Smooth muscle cell (in vitro differentiated cells): ENCODE results near the gene XYLB. TPM values are rescaled to one million over a fixed set of nuclear protein-coding genes. Genes with fewer than 3 reads are reported as not detected.

ENCODE experiments used
- DNase-seq: peaks from one replicate; lab custom pipeline; 2025; ENCODE audit not compliant: unreplicated experiment; lab: John Stamatoyannopoulos, UW
- H2AFZ ChIP-seq: fragments of 200-600 bp; sonication (generic); 2 replicates; pipeline ENCODE4 v1.6.0; 2016; ENCODE audit warnings: antibody characterized with exemption, low read depth, mild to moderate bottlenecking
- H3F3A ChIP-seq: fragments of 200-600 bp; sonication (generic); 2 replicates; pipeline ENCODE4 v1.6.0; 2017; ENCODE audit warnings: antibody characterized with exemption, low read depth
- H3K27ac ChIP-seq: fragments of 200-600 bp; sonication (generic); 2 replicates; pipeline ENCODE4 v1.5.1; 2016; ENCODE audit warnings: low read depth, mild to moderate bottlenecking
- H3K27me3 ChIP-seq: fragments of 200-600 bp; sonication (generic); 2 replicates; pipeline ENCODE4 v1.6.1; 2016; ENCODE audit warnings: low read depth, mild to moderate bottlenecking
- H3K36me3 ChIP-seq: fragments of 200-600 bp; sonication (generic); 2 replicates; pipeline ENCODE4 v1.5.1; 2016; ENCODE audit warnings: low read depth
- H3K4me1 ChIP-seq: fragments of 200-600 bp; sonication (generic); 2 replicates; pipeline ENCODE4 v1.5.1; 2016; ENCODE audit warnings: low read depth
- H3K4me2 ChIP-seq: fragments of 200-600 bp; sonication (generic); 2 replicates; pipeline ENCODE4 v1.6.0; 2016; ENCODE audit warnings: mild to moderate bottlenecking
- H3K4me3 ChIP-seq: fragments of 200-600 bp; sonication (generic); 2 replicates; pipeline ENCODE4 v1.5.1; 2016; ENCODE audit warnings: mild to moderate bottlenecking
- H3K79me2 ChIP-seq: fragments of 200-600 bp; sonication (generic); 2 replicates; pipeline ENCODE4 v1.6.0; 2016; ENCODE audit warnings: low read depth, mild to moderate bottlenecking
- H3K9ac ChIP-seq: fragments of 200-600 bp; sonication (generic); 2 replicates; pipeline ENCODE4 v1.6.0; 2016; ENCODE audit warnings: low read depth
- H3K9me3 ChIP-seq: fragments of 200-600 bp; sonication (generic); replicated peaks from 2 replicates; pipeline ENCODE4 v1.5.1; 2016; ENCODE audit warnings: low read depth
- H4K20me1 ChIP-seq: fragments of 200-600 bp; sonication (generic); 2 replicates; pipeline ENCODE4 v1.6.0; 2016; ENCODE audit warnings: low read depth
- CTCF ChIP-seq: fragments of 200-600 bp; sonication (generic); IDR thresholded peaks from 2 replicates; pipeline ENCODE4 v1.5.1; 2017; ENCODE audit warnings: borderline replicate concordance, mild to moderate bottlenecking, antibody characterized with exemption; ENCODE audit not compliant: insufficient read depth, poor library complexity, severe bottlenecking
- WGBS: methylation state at CpG from one replicate; pipeline ENCODE4 v1.1.7; 2016; ENCODE audit warnings: low lambda C conversion rate; 5-methylcytosine and 5-hydroxymethylcytosine counted together
- polyA plus RNA-seq: library from polyadenylated mRNA; unstranded; fragments of >200 nt; fragmentation: Nextera tagmentation; extraction: Ambion mirVana; gene quantifications from 2 replicates; pipeline ENCODE4 v1.2.1, GENCODE V29; 2016
- total RNA-seq: library from RNA; depleted of rRNA; stranded (reverse); fragments of >200 nt; gene quantifications from 2 replicates; pipeline ENCODE4 v1.2.3, GENCODE V29; 2014

Gene XYLB
- total and polyA plus RNA-seq, 2 experiments from 2014 or later, result 0.40 to 1.5 TPM

GRCh38 chr3:38314112-38314763 is 32.3 kb upstream of the XYLB start:
- Histone ChIP-seq H3K79me2 (no peaks in the 10 kb centered on the region), H3K9ac (no peak overlapping the region), H3K27ac (no peak overlapping the region), H2AFZ (no peak overlapping the region), H3K4me1 (peaks cover 6% of the 10 kb centered on the region), H4K20me1 (no peaks in the 10 kb centered on the region), H3K36me3 (no peaks in the 10 kb centered on the region), H3K4me3 (no peak overlapping the region), H3K9me3 (no peaks in the 10 kb centered on the region), H3F3A (no peaks in the 10 kb centered on the region), H3K27me3 (no peaks in the 10 kb centered on the region), H3K4me2 (no peak overlapping the region)
- TF ChIP-seq CTCF, result no peak
- DNase-seq, result no peak
- WGBS, result 47% methylated on average over 4 of the region's 4 CpGs

GRCh38 chr3:38314764-38315487 is 31.7 kb upstream of the XYLB start:
- whole genome bisulfite sequencing, result 85% methylated on average over 5 of the region's 5 CpGs
- no peak overlapping the region for H3K4me3 ChIP-seq
- no peak overlapping the region for H3K27ac ChIP-seq
- H2AFZ ChIP-seq, result no peak overlapping the region
- no peaks in the 10 kb centered on the region for H3K27me3 ChIP-seq
- no peaks in the 10 kb centered on the region for H3K79me2 ChIP-seq
- DNase-seq, result no peak
- no peaks in the 10 kb centered on the region for H4K20me1 ChIP-seq
- no peaks in the 10 kb centered on the region for H3F3A ChIP-seq
- no peaks in the 10 kb centered on the region for H3K36me3 ChIP-seq
- no peak overlapping the region for H3K9ac ChIP-seq
- H3K4me2 ChIP-seq, result no peak overlapping the region
- H3K4me1 ChIP-seq, result peaks cover 6% of the 10 kb centered on the region
- H3K9me3 ChIP-seq, result no peaks in the 10 kb centered on the region
- TF ChIP-seq CTCF, result no peak

GRCh38 chr3:38315488-38316230 is 30.9 kb upstream of the XYLB start:
- Histone ChIP-seq H3K36me3 (no peaks in the 10 kb centered on the region), H3K4me1 (peaks cover 6% of the 10 kb centered on the region), H3K4me2 (no peak overlapping the region), H3K79me2 (no peaks in the 10 kb centered on the region), H3F3A (no peaks in the 10 kb centered on the region), H4K20me1 (no peaks in the 10 kb centered on the region), H3K27me3 (no peaks in the 10 kb centered on the region), H2AFZ (no peak overlapping the region), H3K9me3 (no peaks in the 10 kb centered on the region), H3K4me3 (no peak overlapping the region), H3K9ac (no peak overlapping the region), H3K27ac (no peak overlapping the region)
- 88% methylated on average over 10 of the region's 10 CpGs for WGBS
- TF ChIP-seq CTCF, result no peak
- no peak for DNase-seq
